NB4 (cell line): ENCODE results near the gene BMPR1A.

Experiments
- MYC ChIP-seq: IDR thresholded peaks from 2 replicates; pipeline ENCODE4 v1.6.1; 2011; ENCODE audit warnings: low read depth, low read length
- POLR2A ChIP-seq: IDR thresholded peaks from 2 replicates; pipeline ENCODE4 v1.6.1; 2011; ENCODE audit warnings: mild to moderate bottlenecking; ENCODE audit not compliant: insufficient read length; ENCODE audit errors: extremely low read depth
- TF ChIP-seq, protein P1 (sequence below): IDR thresholded peaks from one replicate; pipeline ENCODE4 v1.5.1; 2012; ENCODE audit warnings: low read depth, low read length
- TF ChIP-seq, protein P2 (sequence below): IDR thresholded peaks from 2 replicates; pipeline ENCODE4 v1.6.1; 2011; ENCODE audit warnings: low read depth, low read length

DNA sequence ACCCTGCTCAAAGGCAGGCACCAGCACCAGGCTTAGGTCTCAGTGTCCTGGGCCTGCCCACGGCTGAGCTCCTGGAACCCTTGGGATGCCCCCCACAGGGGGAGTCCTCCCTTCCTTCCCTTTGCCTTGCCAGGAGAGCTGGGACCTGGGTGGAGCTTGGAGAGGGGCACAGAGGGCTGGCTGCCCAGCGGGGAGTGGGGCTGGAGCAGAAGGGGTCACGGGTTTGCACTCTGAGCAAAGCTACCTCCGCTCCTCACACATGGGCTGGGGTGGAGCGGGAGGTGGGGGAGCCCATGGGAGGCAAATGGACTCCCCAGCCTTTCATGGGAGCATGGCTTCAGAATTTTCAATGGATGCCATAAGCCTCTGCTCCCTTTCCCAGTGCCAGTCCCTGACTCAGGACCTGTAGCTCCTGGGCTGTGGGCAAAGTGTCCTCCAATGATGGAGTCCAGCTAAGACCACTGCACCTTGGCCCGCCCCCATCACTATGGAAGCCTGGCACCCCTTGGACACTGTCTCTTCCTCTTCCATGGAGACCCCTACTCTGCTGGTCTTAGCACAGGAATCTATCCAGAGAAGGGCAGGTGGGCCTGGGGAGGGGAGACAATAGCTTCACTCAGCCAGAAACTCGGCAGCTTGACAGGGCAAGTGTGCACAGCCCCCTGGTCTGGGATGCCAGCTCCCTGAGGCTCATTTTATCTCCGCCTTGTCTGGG is 48.2 kb upstream of the BMPR1A start:
- TF ChIP-seq, protein P1, sequence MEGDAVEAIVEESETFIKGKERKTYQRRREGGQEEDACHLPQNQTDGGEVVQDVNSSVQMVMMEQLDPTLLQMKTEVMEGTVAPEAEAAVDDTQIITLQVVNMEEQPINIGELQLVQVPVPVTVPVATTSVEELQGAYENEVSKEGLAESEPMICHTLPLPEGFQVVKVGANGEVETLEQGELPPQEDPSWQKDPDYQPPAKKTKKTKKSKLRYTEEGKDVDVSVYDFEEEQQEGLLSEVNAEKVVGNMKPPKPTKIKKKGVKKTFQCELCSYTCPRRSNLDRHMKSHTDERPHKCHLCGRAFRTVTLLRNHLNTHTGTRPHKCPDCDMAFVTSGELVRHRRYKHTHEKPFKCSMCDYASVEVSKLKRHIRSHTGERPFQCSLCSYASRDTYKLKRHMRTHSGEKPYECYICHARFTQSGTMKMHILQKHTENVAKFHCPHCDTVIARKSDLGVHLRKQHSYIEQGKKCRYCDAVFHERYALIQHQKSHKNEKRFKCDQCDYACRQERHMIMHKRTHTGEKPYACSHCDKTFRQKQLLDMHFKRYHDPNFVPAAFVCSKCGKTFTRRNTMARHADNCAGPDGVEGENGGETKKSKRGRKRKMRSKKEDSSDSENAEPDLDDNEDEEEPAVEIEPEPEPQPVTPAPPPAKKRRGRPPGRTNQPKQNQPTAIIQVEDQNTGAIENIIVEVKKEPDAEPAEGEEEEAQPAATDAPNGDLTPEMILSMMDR = no peak
- TF ChIP-seq POLR2A = no peak
- no peak for TF ChIP-seq MYC
- TF ChIP-seq, protein P2, sequence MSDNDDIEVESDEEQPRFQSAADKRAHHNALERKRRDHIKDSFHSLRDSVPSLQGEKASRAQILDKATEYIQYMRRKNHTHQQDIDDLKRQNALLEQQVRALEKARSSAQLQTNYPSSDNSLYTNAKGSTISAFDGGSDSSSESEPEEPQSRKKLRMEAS = no peak
